Hematopoietic multipotent progenitor cell treated with erythropoietin and hydrocortisone succinate and interleukin-3 and kit ligand, for 4 days (in vitro differentiated cells): ENCODE measurements around the gene DYSF.

Source experiments
- DNase-seq: peaks from one replicate; pipeline ENCODE4 v3.0.0-alpha.2; 2015

The DYSF gene

DNA sequence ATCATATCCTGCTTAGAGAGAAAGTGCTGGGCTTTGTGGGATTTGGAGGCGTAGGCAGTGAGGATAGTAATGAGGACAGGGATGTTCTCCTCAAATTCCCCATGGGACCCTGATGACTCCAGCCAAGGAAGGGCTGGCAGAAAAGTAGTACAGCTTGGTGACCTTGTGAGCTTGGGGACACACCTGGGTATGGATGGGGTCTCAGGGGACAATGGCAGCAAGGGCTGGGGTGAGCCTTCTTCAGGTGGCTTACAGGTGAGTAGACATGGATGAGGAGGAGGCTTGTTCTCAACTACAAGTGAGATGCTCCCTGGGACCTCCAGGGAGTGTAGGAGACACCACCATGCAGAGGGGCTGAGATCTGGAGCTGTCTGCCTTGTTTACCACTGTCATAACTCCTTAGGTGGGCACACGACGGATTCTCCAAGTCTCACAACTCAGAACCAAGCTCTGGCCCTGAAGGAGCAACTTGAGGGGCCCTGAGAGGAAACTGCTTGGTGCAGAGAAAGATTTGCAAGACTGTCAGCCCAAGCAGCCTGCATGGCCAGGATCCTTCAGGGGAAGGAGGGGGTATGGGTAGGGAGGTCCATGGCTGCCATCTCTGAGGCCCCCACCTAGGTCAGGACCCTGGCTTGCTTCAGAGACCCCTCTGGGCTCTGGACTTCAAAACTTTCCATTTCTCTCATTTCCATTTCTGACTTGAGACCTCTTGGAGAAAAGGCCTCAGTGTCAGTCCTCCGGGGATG, 262.8 kb downstream of the DYSF start:
- DNase-seq, result no peak

DNA sequence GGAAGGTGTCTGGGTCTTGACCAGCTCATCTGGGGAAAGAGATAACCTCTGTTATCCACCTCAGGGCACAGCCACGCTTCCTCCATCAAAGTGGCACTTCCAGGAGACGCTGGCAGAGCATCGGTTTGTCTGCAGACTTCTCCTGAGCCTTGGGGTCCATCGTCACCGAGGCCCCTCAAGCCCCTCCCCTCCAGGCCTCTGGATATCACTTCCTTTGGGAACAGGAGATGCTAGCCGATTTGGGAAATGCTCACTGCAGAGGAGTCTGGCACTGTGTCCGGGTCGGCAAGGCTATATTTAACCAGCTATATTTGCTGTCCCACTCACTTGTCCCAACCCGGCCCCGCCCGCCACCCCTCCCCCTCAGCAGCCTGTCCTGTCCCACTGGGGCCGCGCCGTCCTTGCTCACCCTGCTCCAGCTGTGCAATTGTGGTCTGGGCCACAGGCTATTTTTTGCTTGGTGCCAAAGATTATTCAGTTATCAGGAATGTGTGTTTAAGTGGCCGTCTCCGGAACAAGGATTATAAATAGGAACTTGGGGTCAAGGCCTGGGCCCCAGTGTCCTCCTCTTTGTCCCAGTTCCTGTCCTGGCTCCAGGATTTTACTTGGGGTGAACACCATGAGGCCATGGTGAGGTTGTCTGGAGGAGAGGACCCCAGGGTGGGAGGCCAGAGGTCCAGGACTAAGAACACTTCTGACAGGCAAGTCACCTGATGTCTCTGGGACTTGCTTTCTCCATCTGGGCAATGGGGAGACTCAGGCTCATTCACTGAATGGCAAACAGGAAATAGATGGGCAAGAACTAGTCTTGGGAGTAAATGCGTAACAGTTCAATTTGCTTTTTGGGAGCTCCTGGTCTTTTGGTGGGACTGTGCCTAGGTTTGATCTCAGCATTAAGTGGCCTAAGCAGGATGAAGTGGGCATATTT, 263.6 kb downstream of the DYSF start:
- no peak for DNase-seq

DNA sequence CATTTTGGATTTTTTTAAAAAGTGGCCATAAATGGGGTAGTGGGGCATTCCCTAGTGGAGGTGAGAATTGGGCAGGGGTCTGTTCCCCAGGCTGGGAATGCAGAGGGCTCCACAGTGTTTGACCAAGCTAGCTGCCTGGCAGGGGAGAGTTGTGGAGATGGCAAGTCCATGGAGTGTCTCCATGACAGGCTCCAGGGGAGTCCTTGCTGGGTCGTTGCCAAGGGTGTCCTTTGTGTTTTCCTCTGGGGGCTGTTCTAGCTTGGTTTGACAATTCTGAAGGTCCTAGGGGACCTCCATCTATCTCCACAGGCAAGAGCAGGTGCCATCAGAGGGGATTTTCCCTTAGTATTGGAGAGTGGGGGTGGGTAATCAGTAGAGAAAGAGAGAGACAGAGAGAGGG, 265.3 kb downstream of the DYSF start:
- DNase-seq, result no peak

DNA sequence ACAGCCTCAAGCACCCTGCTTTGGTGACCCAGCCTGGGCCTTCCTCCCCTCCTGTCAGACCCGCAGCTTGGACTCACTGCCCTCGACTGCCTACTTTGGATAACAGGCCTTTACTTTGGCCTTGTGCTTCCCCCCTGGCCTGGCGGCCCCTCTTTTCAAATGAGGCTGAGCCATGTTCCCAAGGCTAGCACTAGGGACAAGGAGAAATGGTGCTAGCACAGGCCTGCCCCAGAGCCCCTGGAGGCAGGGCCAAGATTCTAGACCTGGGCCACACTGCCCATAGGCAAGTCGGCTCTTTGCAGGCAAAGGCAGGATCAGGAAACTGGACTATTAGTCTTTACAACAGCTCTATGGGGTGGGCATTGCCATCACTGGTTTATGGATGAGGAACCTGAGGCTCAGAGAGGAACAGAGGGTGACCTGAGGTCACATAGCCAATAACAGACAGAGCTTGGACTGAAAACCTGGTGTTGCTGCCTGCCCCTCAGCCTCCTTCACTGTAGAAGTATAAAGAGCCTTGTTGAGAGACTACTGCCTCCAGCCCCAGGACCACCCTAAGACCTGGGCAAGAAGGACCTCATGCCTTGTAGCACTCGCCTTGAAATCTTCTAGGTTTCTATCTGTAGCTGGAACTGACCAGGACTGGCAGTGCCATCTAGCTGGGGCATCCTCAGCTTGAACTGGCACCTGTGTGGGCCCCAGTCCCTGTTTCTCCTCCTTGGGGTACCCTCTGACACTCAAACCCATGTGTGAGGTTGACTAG, 266.3 kb downstream of the DYSF start:
- DNase-seq, result no peak

DNA sequence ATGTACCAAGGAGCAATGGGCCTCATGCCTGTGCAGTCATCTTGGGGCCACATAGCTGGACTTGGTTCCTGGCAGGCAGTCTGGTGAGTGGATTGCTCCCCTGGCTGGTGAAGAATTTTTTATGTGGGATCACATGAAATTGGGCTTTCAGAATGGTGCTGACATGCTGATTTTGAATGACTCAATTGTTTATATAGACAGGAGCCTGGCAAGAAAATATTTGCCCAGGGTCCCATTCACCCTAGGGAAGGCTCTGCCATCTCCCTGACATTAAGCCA, 266.9 kb downstream of the DYSF start:
- no peak for DNase-seq

DNA sequence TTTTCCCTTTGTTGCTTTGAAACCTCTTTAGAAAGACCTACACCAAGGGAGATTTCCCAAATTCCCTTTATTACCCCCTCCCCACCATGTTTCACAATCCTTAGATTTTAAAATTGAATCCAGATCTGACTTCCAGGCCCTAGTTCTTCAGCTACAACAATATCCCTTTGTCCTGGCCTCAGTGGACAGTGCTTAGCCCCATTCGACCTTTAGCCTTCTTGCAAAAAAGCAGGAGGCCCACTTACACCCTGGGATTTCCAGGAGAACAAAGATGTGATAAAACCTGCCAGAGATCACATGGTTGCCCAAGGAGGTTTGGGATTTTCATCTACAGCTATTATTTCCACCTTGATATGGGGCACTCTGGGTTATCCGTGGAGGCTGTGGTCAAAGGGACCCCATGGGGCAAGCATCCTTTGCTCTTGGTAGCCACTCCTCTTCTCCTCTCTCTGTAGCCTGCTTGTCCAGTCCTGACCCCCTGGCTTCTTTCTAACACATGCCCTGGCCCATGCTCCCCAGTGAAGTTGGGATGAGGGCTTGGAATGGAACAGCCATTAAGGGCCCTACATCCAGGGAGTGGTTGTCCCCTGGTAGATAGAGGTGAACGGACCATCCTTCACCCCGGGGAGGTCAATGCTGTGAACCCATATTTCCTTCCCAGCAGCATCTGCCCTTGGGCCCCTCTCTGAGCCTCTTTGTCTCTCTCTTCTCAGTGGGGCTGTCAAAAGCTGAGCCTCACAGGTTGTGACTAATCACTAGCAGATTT, 267.4 kb downstream of the DYSF start:
- no peak for DNase-seq

DNA sequence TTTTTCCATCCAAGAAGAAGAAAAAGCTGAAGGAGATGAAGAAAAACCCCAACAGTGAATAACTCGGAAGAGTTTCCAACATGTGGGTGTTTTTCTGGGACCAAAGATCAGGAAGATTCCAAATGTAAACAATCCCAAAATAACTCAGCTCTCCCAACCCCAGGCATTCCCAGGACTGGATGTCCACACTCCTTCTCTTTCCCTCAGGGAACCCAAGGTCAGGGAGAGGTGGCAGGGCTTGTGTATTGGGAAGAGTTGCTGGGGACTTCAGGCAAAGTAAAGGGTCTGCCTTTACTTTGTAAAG, 268.0 kb downstream of the DYSF start:
- DNase-seq, result no peak

DNA sequence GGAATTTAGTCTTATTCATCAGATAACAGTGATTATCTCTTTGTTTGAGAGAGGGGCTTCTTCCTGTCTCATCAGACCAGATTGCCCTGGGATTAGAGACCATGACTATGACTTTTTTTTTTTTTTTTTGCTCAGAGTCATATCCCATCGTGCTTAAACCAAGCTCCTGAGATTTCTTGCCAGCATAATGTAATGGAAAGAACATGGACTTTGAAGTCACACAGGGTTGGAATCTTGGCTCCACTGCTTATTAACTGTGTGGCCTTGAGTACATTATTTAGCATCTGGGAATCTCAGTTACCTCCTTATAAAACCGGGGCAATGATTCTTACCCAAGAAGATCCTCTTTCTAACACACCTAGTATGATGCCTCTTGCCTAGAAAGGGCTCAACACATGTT, 268.3 kb downstream of the DYSF start:
- no peak for DNase-seq

DNA sequence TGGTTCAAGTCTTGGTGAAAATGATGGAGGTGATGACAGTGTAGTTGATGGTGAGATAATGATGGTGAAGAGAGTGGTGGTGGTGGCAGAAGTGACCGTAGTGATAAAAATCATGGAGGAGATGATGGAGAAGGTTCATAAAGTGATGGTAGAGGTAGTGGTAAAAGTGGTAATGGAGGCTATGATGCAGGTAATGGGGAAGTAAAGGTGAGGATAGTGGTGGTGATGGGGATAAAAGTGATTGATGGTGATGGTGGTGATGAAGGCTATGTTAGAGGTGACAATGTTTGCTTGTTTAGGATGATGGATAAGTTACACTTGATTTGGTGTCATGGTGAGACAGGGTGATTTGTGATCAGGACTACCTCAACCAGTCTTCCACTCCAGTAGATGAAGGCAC, 268.9 kb downstream of the DYSF start:
- no peak for DNase-seq

DNA sequence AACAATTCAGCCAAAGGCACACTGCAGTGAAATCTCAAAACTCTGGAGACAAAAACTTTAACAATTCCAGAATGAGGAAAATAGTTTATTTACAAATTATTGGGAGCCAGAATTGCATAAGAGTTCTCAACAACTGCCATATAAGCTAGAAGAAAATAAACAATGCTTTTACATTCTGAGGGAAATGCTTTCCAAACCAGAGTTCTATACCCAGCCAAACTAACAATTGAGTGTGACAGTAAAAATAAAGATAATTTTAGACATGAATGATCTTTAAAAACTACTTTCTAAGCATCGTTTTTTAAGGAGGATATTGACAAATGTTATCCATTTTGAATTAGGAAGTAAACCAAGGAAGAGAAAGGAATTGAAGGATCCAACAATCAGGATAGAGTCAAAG, 271.4 kb downstream of the DYSF start:
- no peak for DNase-seq

DNA sequence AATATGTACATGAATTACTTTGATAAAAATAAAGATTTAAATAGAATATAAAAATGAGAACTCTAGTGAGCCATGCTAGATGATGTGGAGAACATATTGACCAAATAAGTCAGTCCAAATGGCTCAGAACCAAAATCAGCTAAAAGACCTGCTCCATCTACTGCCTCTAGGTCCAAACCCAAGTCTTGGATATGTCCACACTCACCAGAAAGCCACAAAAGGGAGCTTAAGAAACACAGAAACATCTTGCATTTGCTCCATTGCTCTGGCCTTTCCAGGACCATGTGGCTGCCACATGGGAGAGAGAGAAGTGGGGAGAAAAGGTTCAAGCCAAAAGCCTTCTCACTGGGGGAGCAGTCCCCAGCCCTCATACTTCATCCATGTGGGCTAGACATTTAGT, 272.5 kb downstream of the DYSF start:
- no peak for DNase-seq

DNA sequence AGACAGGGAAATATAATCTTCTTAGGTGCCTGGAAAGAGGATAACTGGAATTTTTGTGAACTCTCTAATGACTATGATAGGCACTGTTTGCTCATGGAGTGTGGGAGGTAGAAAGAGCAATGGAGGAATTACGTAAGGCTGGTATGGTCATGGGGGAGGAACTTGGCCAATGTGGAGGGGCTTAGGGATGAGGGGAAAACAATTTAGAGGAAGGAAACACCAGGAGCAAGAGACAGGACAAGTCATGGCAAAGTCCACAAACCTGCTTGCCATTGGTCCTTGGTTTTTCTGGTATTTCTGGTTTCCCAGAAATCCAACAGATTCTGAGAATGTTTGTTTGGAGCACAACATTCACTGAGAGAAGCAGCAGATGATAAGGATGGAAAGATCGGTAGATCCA, 274.2 kb downstream of the DYSF start:
- no peak for DNase-seq

DNA sequence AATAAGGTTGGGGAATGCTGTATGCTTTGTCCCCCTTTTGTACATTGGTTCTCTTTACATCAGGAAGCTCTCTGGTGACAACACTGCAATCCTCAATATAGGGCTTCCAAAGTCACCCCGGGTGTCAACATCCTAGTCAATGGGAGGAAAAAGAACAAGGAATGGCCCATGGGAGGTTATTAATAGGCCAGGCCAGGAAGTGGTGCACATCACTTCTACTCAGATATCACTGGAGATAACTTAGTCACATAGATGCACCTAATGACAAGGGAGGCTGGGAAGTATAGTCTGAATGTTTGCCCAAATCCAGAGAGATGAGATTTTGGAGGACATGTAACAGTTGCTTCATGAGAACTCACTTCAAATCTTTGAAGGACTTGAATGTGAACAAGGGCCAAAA, 274.7 kb downstream of the DYSF start:
- no peak for DNase-seq

DNA sequence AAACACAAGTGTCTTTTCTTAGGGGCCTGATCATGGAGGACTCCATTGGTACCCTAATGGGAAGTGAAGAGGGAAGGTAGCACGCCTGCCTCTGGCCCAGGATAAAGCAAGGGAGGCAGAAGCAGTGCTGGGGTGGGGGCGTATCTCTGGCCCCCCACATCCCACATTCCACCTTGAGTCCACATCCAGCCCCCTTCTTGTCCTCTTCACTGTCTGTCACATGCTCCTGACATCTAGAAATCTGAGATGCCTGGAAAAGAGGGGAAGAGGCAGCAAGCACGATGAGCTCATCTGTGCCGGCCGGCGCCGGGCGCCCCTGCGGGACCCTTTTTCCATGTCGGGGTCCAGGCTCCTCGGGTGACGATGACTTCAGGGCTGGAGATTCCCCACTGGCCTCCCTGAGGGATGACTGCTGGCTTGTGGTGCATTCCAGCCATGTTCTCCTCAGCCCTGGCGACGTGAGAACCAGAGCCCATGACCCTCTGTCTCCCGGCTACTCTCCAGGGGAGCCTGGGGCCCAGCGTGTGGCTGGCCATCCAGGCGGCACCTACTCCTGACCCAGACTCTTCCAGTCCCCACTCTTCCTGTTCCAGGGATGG, 277.5 kb downstream of the DYSF start:
- no peak for DNase-seq

DNA sequence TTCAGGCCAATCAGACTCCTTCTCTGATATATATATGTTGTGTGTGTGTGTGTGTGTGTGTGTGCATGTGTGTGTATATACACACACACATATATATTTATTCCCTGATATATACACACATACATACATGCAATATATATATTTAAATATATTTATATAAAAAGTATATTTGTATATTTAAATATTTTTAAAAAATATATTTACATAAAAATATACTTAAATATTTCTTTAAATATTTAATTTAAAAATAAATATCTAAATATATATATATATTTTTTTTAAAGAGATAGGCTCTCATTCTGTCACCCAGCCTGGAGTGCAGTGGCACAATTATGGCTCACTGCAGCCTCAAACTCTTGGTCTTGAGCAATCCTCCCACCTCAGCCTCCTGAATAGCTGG, 281.3 kb downstream of the DYSF start:
- no peak for DNase-seq

DNA sequence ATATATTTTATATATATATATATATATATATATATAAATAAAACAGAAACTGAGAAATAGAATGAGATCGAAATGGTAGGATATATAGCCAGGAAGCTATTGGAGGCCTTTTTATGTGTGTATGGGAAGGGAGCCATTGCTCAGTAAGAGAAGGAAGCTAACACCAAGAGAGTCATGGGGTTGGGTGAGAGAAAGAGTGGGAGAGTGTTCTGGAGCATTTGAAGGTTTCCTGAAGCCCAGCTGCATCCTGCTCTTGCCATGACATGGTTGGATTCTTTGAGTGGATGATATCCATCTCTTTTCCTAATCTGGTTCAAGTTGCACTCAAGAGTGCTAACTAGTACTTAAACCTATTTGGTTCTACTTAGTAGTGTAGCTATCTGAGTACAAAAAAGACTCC, 282.3 kb downstream of the DYSF start:
- DNase-seq, result no peak
